ENCODE data around the gene FANCC.

Gene FANCC

DNA sequence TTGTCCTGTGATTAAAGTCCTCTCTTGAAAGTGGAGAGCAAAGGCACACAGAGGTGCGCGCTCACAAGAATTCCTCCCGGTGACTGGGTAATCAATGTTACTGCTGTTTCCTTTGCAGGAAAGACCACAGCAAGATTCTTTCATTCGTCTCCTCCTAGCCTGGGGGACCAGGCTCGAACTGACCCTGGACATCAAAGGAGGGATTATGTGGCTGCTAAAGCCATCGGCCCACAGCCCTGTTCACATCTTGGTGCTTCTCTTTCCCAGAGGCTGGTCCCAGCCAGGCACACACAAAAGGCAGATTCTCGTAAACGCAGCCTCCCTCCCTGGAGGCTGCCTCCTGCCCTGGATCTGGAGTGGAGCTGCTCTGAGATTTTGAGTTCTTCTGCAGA is 230.9 kb downstream of the FANCC start:
- no peak for DNase-seq (ENCODE audit: low read depth)

DNA sequence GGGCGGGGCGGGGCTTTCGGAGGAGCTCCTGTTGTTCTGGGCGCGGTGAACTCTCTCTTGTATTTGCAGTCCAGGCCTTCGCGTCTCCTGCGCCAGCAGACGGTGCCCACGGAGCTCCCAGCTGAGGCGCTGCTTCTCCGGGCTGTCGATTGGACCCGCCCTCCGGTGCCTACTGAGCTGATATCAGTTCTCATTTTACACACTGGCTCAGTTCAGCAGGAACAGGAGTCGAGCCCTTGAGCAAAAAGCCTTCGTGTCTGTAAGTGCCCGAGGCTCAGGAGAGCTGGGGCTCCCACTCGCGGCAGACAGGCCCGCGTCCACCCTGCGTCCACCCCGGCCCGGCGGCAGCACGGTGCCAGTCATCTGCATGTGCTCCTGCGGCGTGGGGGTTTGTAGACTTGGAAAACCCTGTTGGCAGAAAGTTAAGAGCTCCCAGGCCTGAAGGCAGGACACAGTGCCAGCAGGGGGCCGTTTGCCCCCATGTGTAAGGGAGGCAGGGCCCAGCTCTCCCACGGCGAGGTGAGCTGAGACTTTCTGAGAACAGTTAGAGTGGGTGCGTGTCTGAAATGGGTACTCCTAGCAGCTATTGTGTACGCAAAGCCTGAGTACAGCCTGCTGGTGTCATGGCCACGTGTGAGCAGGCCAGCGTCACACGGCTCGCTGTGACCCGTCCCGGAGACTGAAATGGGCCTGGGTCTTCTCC is 231.5 kb downstream of the FANCC start:
- no peak for DNase-seq (ENCODE audit: low read depth)

DNA sequence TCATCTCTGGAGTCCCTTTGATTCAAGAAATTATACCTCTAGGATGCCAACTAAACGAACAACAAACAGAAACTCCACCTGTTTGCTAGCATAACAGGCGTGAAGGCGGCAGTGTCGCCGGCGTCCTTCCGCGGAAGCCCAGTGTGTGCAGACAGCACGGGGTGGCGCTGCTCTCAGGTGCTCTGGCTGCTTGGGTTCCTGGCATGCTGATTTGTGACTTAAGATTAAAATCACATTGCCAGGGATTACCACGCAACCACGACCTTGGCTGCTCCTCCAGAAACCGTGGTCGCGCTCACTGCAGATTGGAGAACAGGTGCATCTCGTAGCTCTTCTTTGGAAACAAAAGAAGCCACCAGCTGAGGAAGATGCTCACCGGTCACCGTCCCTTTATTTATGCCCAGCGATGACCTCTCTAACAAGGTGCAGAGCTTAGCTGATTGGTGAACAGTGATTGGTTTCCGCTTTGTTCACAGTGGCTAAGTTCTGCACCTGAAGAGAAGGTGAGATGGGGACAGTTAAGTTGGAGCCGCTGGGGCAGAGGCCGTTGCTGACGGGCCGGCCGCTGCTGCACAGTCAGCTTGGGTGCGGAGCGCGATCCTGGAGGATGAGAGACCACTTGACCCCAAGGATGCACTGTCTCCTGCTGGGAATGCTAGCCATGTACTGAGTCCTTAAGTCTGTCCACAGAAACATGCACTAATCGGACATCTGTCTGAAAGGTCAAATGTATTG is 232.3 kb downstream of the FANCC start:
- no peak for DNase-seq (ENCODE audit: low read depth)

DNA sequence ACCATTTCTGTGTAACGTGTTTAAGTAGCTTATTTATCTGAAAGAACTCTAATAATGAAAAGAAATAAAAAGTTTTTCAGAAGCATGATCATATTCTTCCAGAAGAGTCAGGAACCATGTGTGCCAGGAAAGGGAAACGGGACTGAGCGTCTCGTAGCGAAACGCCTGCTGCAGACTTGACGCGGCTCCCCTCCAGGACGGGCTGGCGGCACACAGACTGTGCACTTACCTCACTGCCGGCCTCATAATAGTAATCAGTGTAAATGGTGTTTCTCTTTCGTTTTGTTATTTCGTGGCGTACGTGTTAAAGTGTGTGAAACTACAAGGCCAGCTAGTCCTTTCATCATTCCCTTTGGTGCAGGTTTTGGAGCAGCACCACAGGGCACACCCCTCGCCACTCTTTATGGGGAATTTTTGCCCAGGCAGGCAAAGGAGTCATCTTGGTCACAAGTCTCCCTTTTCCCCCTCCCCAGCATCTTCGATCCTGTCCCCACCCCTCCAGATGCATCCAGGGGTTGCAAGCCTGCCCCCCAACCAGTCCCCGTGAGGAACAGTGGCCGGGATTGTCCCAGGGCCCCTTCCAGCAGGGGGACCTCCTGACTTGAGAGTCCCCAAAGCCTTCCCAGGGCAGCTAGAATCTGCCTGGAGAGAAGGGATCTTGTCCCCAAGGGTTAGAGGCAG is 233.1 kb downstream of the FANCC start:
- DNase-seq (ENCODE audit: low read depth): no peak

DNA sequence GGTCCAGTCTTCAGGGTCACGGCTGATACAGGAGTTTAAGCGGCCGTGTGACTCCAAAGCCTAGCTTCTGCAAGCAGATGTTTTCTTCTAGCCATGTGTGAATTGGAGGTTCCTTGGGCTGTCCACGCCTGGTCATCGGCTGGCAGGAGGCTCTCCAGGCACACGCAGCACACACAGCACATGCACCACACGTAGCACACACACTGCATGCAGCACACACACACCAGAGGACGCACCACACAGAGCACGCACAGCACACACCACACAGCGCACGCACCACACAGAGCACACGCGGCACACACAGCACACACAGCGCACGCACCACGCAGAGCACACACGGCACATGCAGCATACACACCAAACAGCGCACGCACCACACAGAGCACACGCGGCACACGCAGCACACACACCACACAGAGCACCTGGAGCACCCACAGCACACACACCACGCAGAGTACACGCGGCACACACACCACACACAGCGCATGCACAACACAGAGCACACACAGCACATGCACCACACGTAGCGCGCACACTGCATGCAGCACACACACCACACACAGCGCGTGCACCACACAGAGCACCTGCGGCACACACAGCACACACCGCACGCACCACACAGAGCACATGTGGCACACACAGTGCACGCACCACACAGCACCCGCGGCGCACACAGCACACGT is 234.3 kb downstream of the FANCC start:
- no peak for DNase-seq (ENCODE audit: low read depth)

DNA sequence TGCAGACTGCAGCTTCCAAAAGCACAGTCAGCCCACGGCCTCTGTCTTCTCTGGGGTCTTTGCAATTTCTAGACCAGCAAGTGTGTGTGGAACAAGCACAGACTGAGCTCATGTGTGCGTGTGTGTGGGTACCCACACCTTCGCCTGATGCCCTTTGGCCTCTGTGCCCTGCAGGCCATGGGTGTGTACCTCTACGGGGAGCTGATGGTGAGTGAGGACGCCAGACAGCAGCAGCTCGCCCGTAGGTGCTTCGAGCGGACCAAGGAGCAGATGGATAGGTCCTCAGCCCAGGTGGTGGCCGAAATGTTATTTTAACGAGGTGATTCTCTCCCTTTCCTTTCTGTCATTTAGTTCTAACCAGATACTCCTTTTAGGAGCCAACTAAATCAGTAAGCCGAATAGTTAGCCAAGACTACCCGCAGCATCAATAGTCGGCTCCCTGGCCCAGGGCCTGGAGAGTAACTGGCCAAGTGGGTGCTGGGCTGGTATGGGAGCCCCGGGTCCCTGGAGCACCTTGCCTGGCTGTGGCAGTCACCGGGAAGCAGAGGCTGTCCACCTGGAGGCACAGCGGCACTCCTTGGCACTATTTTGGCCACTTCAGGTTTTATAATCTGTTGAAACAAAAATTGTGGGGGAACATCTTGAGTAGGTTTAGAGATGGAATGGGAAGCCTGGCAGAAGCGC is 235.0 kb downstream of the FANCC start:
- no peak for DNase-seq (ENCODE audit: low read depth)

DNA sequence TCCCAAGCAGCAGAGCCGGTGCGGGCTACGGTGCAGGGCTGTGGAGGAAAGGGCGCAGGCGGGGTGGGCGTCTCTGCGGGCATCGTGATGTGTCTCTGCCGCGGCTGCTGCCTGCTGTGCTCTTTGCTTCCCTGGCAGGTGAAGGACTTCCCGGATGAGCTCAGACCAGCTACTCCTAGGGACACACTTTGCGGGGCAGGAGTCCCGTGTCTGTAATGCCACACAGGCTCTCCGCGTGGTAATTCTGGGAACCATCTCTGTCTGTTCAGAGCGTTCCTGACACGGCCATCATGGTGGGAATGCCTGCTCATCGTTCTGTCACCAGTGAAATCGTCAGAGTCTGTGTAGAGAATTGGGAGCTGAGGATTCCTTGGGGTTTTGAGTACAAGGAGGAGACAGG is 235.5 kb downstream of the FANCC start:
- DNase-seq (ENCODE audit: low read depth): no peak

DNA sequence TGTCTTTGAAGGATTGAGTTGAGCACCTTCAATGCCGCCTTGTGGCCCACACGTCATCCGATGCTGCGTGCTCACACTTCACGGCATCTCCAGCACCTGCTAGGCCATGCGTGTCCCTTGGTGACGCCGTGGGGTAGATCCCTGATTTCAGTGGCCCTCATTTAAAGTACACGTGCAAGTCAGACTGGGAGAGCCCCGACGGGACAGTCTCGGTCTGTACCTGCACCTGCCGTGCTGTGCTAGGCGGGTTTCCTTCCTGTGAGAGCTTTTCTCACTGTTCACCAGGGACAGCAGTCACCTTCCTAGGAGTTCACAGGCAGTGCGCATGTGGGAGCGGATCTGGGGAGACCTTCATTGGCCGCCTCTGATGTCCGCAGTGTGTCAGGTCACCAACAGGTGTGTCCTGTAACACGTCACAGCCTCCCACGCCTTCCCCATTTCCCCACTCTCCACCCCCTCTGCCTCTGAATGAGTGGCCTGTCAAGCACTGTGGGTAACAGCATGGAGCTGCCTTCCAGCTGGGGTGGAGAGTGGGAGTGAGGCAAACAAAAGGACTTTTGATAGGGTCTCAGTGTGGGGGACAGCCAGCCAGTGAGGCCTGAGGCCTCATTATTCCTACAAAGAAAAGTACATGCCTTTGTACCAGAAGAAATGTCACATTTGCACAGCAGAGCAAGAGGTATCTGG is 236.4 kb downstream of the FANCC start:
- no peak for DNase-seq (ENCODE audit: low read depth)

DNA sequence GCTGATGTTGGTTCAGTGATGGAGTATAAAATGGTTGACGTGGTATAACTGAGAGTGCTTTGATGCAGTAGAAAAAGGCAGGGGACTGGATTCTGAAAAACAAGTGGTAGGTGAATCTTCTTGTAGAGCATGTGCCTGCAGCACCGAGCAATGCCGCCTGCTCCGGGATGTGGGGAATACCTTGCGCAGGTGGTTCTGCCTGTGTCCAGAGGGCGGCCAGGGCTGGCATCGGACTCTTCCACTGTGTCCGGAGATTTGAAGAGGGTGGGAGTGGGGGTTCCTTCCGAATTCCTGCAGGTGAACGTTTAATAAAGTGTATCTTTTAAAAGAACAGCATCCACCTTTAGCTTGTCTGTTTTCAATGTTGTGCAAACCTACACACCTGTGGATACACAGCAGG is 238.0 kb downstream of the FANCC start:
- DNase-seq (ENCODE audit: low read depth): no peak

DNA sequence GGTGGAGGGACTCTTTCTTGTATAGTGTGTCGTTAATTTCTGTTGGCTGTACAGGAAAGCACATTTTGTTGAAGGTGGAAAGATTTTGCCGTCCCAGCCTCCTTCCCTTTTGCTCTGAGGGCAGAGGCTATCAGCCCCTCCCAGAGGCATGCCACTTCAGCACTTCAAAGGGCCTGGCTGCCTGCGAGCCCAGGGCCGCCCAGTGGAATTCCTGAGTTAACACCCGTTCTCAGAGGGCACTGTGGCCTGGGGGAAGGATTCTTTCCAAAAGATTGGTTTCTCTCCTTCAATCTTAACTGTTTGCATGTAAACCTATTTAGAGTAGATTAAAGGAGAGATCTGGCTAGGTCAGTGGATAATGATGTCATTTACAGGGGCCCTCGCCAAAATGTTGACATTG is 238.6 kb downstream of the FANCC start:
- DNase-seq (ENCODE audit: low read depth): no peak

DNA sequence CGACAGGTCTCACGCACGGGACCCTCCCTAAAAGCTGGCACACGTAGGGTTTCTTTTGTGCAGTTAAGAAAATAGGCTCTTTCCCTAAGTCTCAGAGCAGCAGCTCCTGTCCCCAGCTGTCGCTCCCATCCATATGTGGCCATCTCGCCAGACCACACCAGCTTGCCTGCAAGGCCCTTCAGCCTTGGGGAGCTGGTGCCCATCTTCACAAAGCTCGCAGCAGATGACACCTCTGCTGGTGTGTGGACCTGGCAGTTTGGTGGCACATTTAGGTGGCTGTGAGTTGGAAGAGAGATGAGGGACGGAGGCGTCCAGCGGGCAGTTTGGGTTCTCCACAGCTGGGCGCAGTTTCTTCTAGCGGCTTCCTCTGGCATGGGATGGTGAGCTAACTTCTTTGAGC is 239.0 kb downstream of the FANCC start:
- DNase-seq (ENCODE audit: low read depth): no peak

DNA sequence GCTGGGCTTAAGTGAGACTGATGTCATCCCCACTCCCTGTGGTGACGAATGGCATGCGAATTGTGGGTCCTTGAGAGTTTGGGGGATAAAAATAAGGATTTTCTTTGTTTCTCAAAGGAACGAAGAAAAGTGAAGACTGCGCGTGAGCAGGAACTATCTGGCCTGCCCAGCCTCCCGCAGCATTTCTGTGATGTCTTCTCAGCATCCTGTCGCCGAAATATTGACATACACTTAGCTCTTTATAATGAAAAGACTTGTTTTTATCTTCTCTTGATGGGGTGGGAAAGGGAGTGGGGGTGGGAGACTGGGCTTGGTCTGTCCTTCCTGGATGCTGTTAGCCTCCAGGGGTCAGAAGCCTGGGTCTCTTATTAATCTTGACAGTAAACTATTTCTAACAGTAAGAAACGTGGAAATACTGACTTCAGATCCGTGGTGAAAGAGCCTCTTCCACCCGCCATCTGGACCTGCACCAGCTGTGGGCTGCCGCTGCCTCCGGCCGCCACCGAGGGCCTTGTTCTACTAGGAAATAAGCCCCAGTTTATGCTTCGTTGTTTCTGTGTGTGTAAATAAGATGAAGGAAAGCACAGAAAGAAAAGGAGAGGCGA is 239.6 kb downstream of the FANCC start:
- no peak for DNase-seq (ENCODE audit: low read depth)

DNA sequence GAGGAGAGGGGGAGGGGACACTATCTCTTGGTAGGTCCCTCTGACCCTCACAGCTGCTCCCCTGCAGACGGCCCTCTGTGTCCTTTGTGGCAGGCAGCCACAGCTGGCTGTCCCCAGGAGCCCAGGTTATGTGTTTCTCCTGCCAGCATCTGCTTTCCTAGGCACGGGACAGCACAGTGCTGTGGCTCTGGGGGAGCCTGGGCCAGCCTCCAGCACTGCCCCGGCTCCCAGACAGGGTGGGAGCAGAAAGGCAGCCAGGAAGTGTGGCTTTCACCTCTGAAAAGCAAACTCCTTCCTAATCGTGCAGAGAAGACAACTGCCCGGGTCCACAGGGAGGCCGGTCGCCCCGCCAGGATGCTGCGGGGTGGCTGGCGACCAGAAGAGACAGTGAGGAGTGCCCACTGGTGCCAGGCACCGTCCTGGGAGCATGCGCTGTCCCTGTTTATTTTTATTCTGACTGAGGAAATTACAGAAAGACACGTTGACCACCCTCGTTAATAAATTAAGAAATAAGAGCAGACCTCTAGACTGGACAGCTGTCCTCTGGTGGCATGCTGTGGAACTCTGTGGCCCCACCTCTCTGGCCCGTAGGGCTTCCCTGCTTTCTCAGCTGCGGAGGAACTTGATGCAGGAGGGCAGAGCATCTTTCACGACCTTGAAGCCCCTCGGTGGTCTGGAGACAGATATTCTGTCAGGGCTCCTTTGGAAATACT is 240.3 kb downstream of the FANCC start:
- DNase-seq (ENCODE audit: low read depth): no peak

DNA sequence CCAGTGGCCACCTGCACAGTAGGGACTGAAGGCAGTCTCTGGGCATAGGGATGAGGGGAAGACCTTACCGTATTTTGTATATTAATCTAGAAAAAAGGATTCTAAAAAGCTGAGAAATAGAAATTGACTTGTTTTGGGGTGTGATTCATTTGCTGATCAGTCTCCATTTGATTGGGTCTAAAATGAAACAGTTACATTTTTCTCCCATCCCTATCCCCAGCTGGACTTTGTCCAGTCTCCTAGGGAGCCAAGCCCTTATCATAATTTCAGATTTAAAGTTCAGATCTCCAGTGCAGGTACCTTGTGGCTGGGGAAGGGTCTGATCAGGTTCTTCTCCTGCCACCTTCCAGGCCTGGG is 240.8 kb downstream of the FANCC start:
- no peak for DNase-seq (ENCODE audit: low read depth)

DNA sequence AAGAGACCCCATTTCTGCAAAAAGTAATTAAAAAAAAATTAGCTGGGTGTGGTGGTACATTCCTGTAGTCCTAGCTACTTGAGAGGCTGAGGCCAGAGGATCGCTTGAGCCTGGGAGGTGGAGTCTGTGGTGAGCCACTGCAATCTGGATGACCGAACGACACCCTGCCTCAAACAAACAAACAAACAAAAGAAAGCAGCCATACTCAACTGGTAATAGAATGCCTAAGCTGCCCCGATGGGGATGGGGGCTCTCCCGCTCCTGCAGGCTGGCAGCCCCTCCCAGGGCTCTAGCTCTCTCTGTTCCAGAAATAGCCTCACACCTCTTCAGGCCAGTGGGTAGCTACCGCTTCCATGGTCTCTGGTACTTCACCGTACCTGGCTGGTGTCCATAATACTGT is 241.8 kb downstream of the FANCC start:
- no peak for DNase-seq (ENCODE audit: low read depth)

DNA sequence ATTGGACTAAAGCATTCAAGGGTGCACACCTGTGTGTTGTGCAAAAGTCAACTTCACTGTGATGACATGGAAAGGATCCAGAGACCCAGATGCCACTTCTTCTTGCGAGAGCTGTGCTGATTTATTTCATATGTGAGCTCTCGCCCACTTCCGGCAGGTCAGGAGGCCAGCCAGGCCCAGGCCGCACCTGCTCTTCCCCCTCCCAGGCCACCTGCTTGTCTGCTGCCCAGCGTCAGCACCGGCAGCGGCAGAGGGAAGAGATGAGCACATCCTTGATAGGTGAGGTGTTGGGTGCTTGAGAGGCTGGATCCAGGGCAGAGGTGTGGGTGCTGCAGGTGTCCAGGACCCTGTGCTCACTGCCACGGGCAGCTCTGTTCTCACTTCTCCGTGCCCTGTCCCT is 242.9 kb downstream of the FANCC start:
- no peak for DNase-seq (ENCODE audit: low read depth)

DNA sequence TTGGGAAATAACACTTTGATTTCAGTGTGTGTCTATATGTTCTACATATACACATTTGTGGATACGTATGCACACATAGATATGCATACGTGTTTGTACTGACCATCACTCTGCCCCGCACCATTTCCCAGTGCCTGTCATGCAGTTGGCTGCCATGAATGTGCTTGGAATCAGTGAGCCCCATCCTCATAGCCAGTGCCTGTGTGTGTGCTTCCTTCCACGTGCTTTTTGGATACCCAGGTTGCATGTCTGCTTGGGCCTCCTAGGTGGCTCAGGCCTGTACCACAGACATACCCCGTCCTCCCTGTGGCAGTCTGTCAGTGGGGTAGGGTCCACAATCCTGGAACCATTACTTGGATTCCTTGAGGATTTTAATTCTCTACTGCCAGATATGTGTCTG is 243.6 kb downstream of the FANCC start:
- no peak for DNase-seq (ENCODE audit: low read depth)

DNA sequence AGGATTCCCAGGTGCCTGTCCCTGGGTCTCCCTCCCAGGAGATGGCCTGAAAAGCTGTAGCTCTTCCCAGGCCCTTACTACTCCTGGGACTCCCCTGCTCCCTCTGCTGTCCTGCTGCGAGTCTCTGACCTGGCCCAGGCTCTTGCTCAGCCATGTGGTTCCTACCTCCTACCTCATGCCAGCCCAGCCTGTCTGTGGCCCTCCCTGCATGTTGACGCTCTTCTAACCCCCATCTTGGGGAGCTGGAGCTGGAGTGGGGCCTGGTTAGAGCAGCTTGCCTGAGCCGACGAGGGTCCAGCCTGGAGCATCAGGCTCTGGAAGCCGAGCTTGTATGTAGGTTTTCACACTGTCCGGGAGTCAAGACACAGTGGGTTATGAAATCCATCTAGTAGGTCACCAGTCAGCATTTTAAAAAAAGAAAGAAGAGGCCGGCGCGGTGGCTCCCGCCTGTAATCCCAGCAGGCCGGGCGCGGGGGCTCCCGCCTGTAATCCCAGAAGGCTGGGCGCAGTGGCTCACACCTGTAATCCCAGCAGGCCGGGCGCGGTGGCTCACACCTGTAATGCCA is 244.4 kb downstream of the FANCC start:
- no peak for DNase-seq (ENCODE audit: low read depth)

DNA sequence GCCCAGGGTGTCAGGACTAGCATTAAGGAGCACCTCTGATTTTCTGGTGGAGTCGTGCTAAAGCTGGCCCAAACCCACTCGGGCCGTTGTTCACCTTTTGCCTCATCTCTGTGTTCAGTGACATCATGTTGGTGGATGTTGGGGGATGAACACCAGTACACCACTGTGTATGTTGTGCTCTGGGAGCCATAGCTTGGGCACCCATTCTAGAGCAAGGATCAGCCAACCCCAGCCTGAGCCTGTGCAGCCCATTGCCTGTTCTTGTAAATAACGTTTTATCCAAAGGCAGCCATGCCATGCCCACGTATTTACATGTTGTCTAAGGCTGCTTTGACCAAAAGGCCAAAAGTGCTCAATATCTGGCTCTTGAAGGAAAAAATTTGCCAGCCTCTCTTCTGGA is 245.6 kb downstream of the FANCC start:
- no peak for DNase-seq (ENCODE audit: low read depth)

DNA sequence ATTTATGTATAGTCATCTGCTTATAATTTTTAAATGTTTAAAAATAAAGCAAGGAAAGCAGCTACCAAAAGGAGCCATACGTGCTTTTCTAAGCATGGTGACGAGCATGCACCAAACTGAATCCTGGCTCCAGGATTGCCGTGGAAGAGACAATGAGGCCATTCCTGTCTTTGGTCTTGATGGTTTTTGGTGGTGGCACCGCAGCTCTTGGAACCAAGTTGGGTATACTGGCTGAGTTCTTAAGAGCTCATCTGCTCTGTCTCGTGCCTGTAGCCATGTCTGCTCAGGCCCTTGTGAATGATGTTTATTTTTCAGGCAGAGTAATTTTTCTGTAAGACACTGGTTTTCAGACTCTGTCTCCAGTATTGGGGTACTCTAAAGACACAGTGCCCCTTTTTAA is 246.1 kb downstream of the FANCC start:
- DNase-seq (ENCODE audit: low read depth): no peak
